GM18505 (cell line): ENCODE data around the gene SNX6.
"Not testable (repeated sequence)": the region's sequence is repeated elsewhere in the genome, so short reads cannot be mapped to it uniquely, and the experiment has no call there.

Source experiments
- ATAC-seq: cut with Tn5 transposase; IDR thresholded peaks from one replicate; pipeline ENCODE4 v1.9.1; 2021; ENCODE audit not compliant: unreplicated experiment
- POLR2A ChIP-seq: IDR thresholded peaks from 4 replicates; pipeline ENCODE4 v1.6.1; 2011; ENCODE audit warnings: borderline replicate concordance; ENCODE audit not compliant: insufficient read depth, insufficient read length; ENCODE audit errors: extremely low read depth

The SNX6 gene

GRCh38 chr14:34650786-34651584 lies 21.0 kb upstream of the SNX6 start:
- ATAC-seq: no peak

GRCh38 chr14:34650006-34650405 lies 20.1 kb upstream of the SNX6 start:
- ATAC-seq: not testable (repeated sequence)

More at GRCh38 chr14:34650786-34651584, 21.0 kb upstream of the SNX6 start:
- TF ChIP-seq POLR2A: no peak

- no peak for ATAC-seq
- TF ChIP-seq POLR2A: no peak
Observed at GRCh38 chr14:34649344-34649743, 19.4 kb upstream of the SNX6 start.

- no peak for TF ChIP-seq POLR2A
- ATAC-seq: no peak
Observed at GRCh38 chr14:34646570-34647255, 16.8 kb upstream of the SNX6 start.

GRCh38 chr14:34643361-34643760 lies 13.4 kb upstream of the SNX6 start:
- no peak for TF ChIP-seq POLR2A
- ATAC-seq: no peak

GRCh38 chr14:34642595-34642994 lies 12.6 kb upstream of the SNX6 start:
- ATAC-seq: no peak
- TF ChIP-seq POLR2A: no peak

- no peak for ATAC-seq
- TF ChIP-seq POLR2A: no peak
Observed at GRCh38 chr14:34640826-34641225, 10.9 kb upstream of the SNX6 start.

GRCh38 chr14:34634360-34634771 lies 4.4 kb upstream of the SNX6 start:
- ATAC-seq: not testable (repeated sequence)

- no peak for TF ChIP-seq POLR2A
- ATAC-seq: no peak
Observed at GRCh38 chr14:34633742-34634141, 3.8 kb upstream of the SNX6 start.

GRCh38 chr14:34632411-34632978 lies 2.5 kb upstream of the SNX6 start:
- no peak for TF ChIP-seq POLR2A
- no peak for ATAC-seq

- no peak for TF ChIP-seq POLR2A
- ATAC-seq: no peak
Observed at GRCh38 chr14:34629344-34629656, 648 bp downstream of the SNX6 start.

- ATAC-seq: no peak
- TF ChIP-seq POLR2A: no peak
Observed at GRCh38 chr14:34628681-34629135, 1.2 kb downstream of the SNX6 start.

GRCh38 chr14:34623506-34623905 lies 6.4 kb downstream of the SNX6 start:
- no peak for ATAC-seq
- no peak for TF ChIP-seq POLR2A

- no peak for TF ChIP-seq POLR2A
- no peak for ATAC-seq
Observed at GRCh38 chr14:34620839-34621238, 9.1 kb downstream of the SNX6 start.
